ENCODE results near the gene ANKDD1B. TPM values are rescaled to one million over a fixed set of nuclear protein-coding genes. Genes with fewer than 3 reads are reported as not detected.

ANKDD1B gene
- total and polyA plus RNA-seq, 10 donors, result 0.20 to 1.4 (median 0.40) TPM

GRCh38 chr5:75632321-75632720 is 21.1 kb downstream of the ANKDD1B start:
- Histone ChIP-seq H3K9me3 (no peaks in the 10 kb centered on the region), H3K27me3 (replicated peaks in 1 of 7) (no peaks in the 10 kb centered on the region), H3K36me3 (no peaks in the 10 kb centered on the region), H3K27ac (no peak overlapping the region), H3K4me1 (no peaks in the 10 kb centered on the region), H3K4me3 (no peak overlapping the region)
- no peak for TF ChIP-seq CTCF (IDR thresholded peaks at IDR 0.05 in 8 of 11, conservative IDR thresholded peaks at IDR 0.05 in 3 of 11)
- no peak for TF ChIP-seq POLR2AphosphoS5 (IDR thresholded peaks at IDR 0.05)
- no peak for TF ChIP-seq POLR2A (IDR thresholded peaks at IDR 0.05)
- WGBS, 5 donors, result 93 to 100% (median 97%) methylated on average over 1 of the region's 1 CpG
- DNase-seq, result no peak
- intact Hi-C loops (cut with DNase I; ENCODE audit: low total_unique reads), result no loop called here

- DNase-seq, result no peak
- H3K4me3 ChIP-seq, result no peak overlapping the region
- no peaks in the 10 kb centered on the region for H3K36me3 ChIP-seq
- no peak overlapping the region for H3K27ac ChIP-seq
- intact Hi-C loops (cut with DNase I; ENCODE audit: low total_unique reads), result no loop called here
- TF ChIP-seq POLR2A (IDR thresholded peaks at IDR 0.05) (no peak), POLR2AphosphoS5 (IDR thresholded peaks at IDR 0.05) (no peak), CTCF (IDR thresholded peaks at IDR 0.05 in 8 of 11, conservative IDR thresholded peaks at IDR 0.05 in 3 of 11) (no peak)
- peaks cover 0 to 6% (median 0%) of the 10 kb centered on the region in 8 donors for H3K9me3 ChIP-seq
- H3K4me1 ChIP-seq, result no peaks in the 10 kb centered on the region
- no peaks in the 10 kb centered on the region for H3K27me3 ChIP-seq (replicated peaks in 1 of 7)
- 80 to 95% (median 88%) methylated on average over 1 of the region's 1 CpG for WGBS, 5 donors
Observed at GRCh38 chr5:75637949-75638348, 26.7 kb downstream of the ANKDD1B start.

GRCh38 chr5:75639535-75640311 is 28.5 kb downstream of the ANKDD1B start:
- no peak for TF ChIP-seq POLR2AphosphoS5 (IDR thresholded peaks at IDR 0.05)
- no peak for TF ChIP-seq POLR2A (IDR thresholded peaks at IDR 0.05)
- WGBS, 5 donors, result 74 to 82% (median 81%) methylated on average over 3 of the region's 3 CpGs
- Histone ChIP-seq H3K4me1 (no peaks in the 10 kb centered on the region), H3K27ac (no peak overlapping the region), H3K36me3 (no peaks in the 10 kb centered on the region), H3K9me3 (peaks cover 0 to 6% (median 0%) of the 10 kb centered on the region in 8 donors), H3K27me3 (replicated peaks in 1 of 7) (no peaks in the 10 kb centered on the region), H3K4me3 (no peak overlapping the region)
- intact Hi-C loops (cut with DNase I; ENCODE audit: low total_unique reads), result no loop called here
- DNase-seq, result no peak

- TF ChIP-seq POLR2AphosphoS5 (IDR thresholded peaks at IDR 0.05) (no peak), POLR2A (IDR thresholded peaks at IDR 0.05) (no peak), CTCF (IDR thresholded peaks at IDR 0.05 in 8 of 11, conservative IDR thresholded peaks at IDR 0.05 in 3 of 11) (no peak)
- intact Hi-C loops (cut with DNase I; ENCODE audit: low total_unique reads), result no loop called here
- Histone ChIP-seq H3K27me3 (replicated peaks in 1 of 7) (no peaks in the 10 kb centered on the region), H3K27ac (no peak overlapping the region), H3K36me3 (no peaks in the 10 kb centered on the region), H3K4me1 (no peaks in the 10 kb centered on the region), H3K4me3 (no peak overlapping the region), H3K9me3 (peaks cover 0 to 6% (median 0%) of the 10 kb centered on the region in 8 donors)
- DNase-seq, result no peak
Observed at GRCh38 chr5:75640395-75640794, 29.1 kb downstream of the ANKDD1B start.
